ENCODE results near the gene CNST.

GRCh38 chr1:246690100-246690499 lies 123.8 kb downstream of the CNST start:
- TF ChIP-seq CTCF (IDR thresholded peaks at IDR 0.05) (no peak), POLR2A (IDR thresholded peaks at IDR 0.05) (no peak)

Measured in lower leg skin (tissue), 3 donors.